ENCODE measurements around the gene MAP3K3. TPM values are rescaled to one million over a fixed set of nuclear protein-coding genes. Genes with fewer than 3 reads are reported as not detected.

Gene MAP3K3
- polyA plus RNA-seq, 1 donor, result 16.5 TPM

DNA sequence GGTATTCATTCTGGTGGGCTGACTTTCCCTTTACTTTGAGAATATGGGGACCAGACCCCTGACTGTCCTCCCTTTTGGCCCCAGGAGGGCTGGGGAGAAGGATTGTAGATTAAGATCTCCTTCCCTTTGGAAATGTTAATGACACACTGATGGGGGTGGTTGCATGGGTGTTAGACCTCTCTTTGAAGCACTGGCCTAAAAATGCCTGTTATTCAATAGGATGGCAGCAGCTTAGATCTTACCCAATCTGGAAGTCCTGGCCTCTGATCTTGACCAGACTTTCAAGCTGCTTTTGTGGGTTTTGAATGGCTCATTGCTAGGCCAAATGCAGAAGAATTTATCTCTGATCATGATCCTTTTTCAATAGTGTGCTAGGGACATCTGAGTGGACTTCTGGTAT is 25.7 kb downstream of the MAP3K3 start:
- H3K9me3 ChIP-seq (ENCODE audit: control insufficient read depth, low read depth, low read length), result no peaks in the 10 kb centered on the region
- peaks cover 20% of the 10 kb centered on the region for H3K36me3 ChIP-seq (ENCODE audit: control insufficient read depth, insufficient read depth, low read length)
- H3K27me3 ChIP-seq (ENCODE audit: control insufficient read depth, insufficient read depth, low read length), result no peaks in the 10 kb centered on the region
- H3K4me3 ChIP-seq (ENCODE audit: low read length), result no peak overlapping the region
- no peaks in the 10 kb centered on the region for H3K4me1 ChIP-seq (ENCODE audit: control insufficient read depth, insufficient read depth, low read length)
- no peak for DNase-seq
- H3K27ac ChIP-seq (ENCODE audit: low read length), result no peak overlapping the region

GRCh38 chr17:63649813-63650212 is 27.6 kb downstream of the MAP3K3 start:
- Histone ChIP-seq H3K4me3 (ENCODE audit: low read length) (no peak overlapping the region), H3K36me3 (ENCODE audit: control insufficient read depth, insufficient read depth, low read length) (peaks cover 20% of the 10 kb centered on the region), H3K4me1 (ENCODE audit: control insufficient read depth, insufficient read depth, low read length) (no peaks in the 10 kb centered on the region), H3K27ac (ENCODE audit: low read length) (no peak overlapping the region), H3K9me3 (ENCODE audit: control insufficient read depth, low read depth, low read length) (no peaks in the 10 kb centered on the region), H3K27me3 (ENCODE audit: control insufficient read depth, insufficient read depth, low read length) (no peaks in the 10 kb centered on the region)
- DNase-seq, result no peak
- no CpG with 5 or more reads among the region's 1 CpG for WGBS (ENCODE audit: insufficient coverage, low lambda C conversion rate)

DNA sequence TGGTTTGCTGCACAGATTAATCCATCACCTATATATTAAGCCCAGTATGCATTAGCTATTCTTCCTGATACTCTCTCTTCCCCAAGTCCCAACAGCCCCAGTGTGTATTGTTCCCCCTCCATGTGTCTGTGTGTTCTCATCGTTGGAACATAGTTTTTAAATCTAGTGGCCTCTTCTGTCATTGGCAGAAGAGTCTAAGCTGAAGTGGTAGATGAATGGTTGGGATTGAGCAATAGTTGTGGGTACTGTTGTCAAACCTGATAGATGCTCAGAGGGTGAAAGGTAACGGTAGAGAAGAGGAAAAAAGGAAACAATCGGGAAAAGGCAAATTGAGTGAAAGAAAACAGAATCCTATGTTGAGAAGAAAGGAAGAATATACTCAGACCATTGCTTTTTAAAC is 29.9 kb downstream of the MAP3K3 start:
- Histone ChIP-seq H3K4me3 (ENCODE audit: low read length) (no peak overlapping the region), H3K9me3 (ENCODE audit: control insufficient read depth, low read depth, low read length) (no peaks in the 10 kb centered on the region), H3K27me3 (ENCODE audit: control insufficient read depth, insufficient read depth, low read length) (no peaks in the 10 kb centered on the region), H3K36me3 (ENCODE audit: control insufficient read depth, insufficient read depth, low read length) (peaks cover 11% of the 10 kb centered on the region), H3K4me1 (ENCODE audit: control insufficient read depth, insufficient read depth, low read length) (no peaks in the 10 kb centered on the region), H3K27ac (ENCODE audit: low read length) (no peak overlapping the region)
- DNase-seq, result no peak
- WGBS (ENCODE audit: insufficient coverage, low lambda C conversion rate), result 100% methylated on average over 2 of the region's 3 CpGs

DNA sequence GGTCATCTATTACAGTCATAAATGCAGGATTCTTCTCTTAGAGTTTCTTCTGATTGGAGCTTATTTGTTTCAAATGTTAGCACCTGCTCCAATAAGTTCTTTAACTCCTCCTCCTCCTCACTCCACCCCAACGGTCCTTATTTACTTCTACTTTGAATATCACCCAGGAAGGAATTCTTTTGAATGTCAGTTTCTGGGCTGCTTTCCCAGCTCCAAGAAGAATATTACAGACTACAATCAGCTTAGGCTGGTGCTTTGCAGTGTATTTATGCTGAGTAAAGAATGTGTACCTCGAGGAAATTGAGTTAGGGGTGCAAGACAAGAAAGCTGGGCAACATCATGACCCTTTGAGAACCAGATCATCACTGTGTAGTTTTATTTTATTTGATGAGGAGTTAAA is 30.8 kb downstream of the MAP3K3 start:
- 80% methylated on average over 1 of the region's 2 CpGs for WGBS (ENCODE audit: insufficient coverage, low lambda C conversion rate)
- no peak overlapping the region for H3K4me3 ChIP-seq (ENCODE audit: low read length)
- H3K9me3 ChIP-seq (ENCODE audit: control insufficient read depth, low read depth, low read length), result no peaks in the 10 kb centered on the region
- no peaks in the 10 kb centered on the region for H3K4me1 ChIP-seq (ENCODE audit: control insufficient read depth, insufficient read depth, low read length)
- DNase-seq, result no peak
- H3K36me3 ChIP-seq (ENCODE audit: control insufficient read depth, insufficient read depth, low read length), result peaks cover 9% of the 10 kb centered on the region
- no peak overlapping the region for H3K27ac ChIP-seq (ENCODE audit: low read length)
- H3K27me3 ChIP-seq (ENCODE audit: control insufficient read depth, insufficient read depth, low read length), result no peaks in the 10 kb centered on the region

DNA sequence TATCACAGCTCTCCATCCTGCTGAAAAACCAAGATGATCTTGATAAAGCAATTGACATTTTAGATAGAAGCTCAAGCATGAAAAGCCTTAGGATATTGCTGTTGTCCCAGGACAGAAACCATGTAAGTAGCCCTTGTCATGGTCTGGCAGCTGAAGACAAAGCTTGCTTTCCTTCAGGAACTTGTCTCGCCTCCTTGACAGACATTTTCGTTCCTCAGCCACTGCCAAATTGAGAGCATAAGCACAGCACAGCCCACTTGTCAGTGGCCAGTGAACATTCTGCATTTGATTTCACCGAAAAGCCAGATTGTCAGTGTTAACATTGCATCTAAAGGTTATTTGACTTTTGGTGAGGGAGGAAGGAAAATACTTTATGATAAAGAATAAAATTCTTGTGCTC is 35.6 kb downstream of the MAP3K3 start:
- H3K9me3 ChIP-seq (ENCODE audit: control insufficient read depth, low read depth, low read length), result no peaks in the 10 kb centered on the region
- no peak overlapping the region for H3K27ac ChIP-seq (ENCODE audit: low read length)
- DNase-seq, result no peak
- peaks cover 19% of the 10 kb centered on the region for H3K36me3 ChIP-seq (ENCODE audit: control insufficient read depth, insufficient read depth, low read length)
- H3K4me1 ChIP-seq (ENCODE audit: control insufficient read depth, insufficient read depth, low read length), result no peaks in the 10 kb centered on the region
- H3K27me3 ChIP-seq (ENCODE audit: control insufficient read depth, insufficient read depth, low read length), result no peaks in the 10 kb centered on the region
- WGBS (ENCODE audit: insufficient coverage, low lambda C conversion rate), result 100% methylated on average over 1 of the region's 3 CpGs
- H3K4me3 ChIP-seq (ENCODE audit: low read length), result no peak overlapping the region

- H3K4me3 ChIP-seq (ENCODE audit: low read length), result no peak overlapping the region
- no peak overlapping the region for H3K27ac ChIP-seq (ENCODE audit: low read length)
- DNase-seq, result no peak
- no peaks in the 10 kb centered on the region for H3K9me3 ChIP-seq (ENCODE audit: control insufficient read depth, low read depth, low read length)
- H3K4me1 ChIP-seq (ENCODE audit: control insufficient read depth, insufficient read depth, low read length), result no peaks in the 10 kb centered on the region
- H3K27me3 ChIP-seq (ENCODE audit: control insufficient read depth, insufficient read depth, low read length), result no peaks in the 10 kb centered on the region
- WGBS (ENCODE audit: insufficient coverage, low lambda C conversion rate), result no CpG with 5 or more reads among the region's 1 CpG
- peaks cover 19% of the 10 kb centered on the region for H3K36me3 ChIP-seq (ENCODE audit: control insufficient read depth, insufficient read depth, low read length)
These were observed 36.1 kb downstream of the MAP3K3 start for GRCh38 chr17:63658366-63658765.

GRCh38 chr17:63659850-63660249 is 37.6 kb downstream of the MAP3K3 start:
- no peak overlapping the region for H3K4me3 ChIP-seq (ENCODE audit: low read length)
- H3K9me3 ChIP-seq (ENCODE audit: control insufficient read depth, low read depth, low read length), result no peaks in the 10 kb centered on the region
- no peaks in the 10 kb centered on the region for H3K27me3 ChIP-seq (ENCODE audit: control insufficient read depth, insufficient read depth, low read length)
- DNase-seq, result no peak
- WGBS (ENCODE audit: insufficient coverage, low lambda C conversion rate), result 100% methylated on average over 2 of the region's 3 CpGs
- H3K4me1 ChIP-seq (ENCODE audit: control insufficient read depth, insufficient read depth, low read length), result no peaks in the 10 kb centered on the region
- no peak overlapping the region for H3K27ac ChIP-seq (ENCODE audit: low read length)
- H3K36me3 ChIP-seq (ENCODE audit: control insufficient read depth, insufficient read depth, low read length), result peaks cover 19% of the 10 kb centered on the region

DNA sequence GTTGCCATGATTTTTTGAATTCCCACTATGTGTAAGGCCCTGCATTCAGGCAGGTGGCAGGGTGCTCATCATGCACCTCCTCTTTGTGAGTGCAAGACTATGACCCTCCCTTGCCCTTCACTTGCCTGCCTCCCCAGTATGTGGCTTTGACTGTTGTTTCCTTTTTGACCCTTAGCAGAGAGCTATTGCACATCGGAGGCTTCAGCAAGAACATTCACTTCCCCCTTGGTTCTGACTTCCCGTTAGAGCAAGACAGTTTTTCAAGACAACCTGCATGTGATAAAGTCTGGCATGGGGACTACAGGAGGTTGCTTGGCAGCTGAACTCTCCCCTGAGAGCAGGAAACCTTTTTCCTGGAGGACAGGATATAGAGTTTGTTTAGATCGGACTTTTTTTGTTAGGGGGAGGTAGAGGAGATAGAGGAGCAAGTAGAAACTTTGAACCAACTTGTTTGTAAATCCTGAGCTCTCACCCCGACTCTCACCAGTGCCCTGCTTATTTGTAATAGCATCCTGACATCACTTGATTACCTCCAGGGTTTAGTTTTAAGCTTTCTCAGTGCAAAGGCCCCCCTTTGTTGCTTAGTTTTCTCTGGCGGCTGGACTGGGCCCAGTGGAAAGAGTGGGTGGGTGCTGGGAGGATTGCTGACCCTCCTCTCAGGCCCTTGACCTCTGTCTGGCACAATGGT is 43.5 kb downstream of the MAP3K3 start:
- Histone ChIP-seq H3K4me1 (ENCODE audit: control insufficient read depth, insufficient read depth, low read length) (no peaks in the 10 kb centered on the region), H3K9me3 (ENCODE audit: control insufficient read depth, low read depth, low read length) (no peaks in the 10 kb centered on the region), H3K27me3 (ENCODE audit: control insufficient read depth, insufficient read depth, low read length) (no peaks in the 10 kb centered on the region), H3K4me3 (ENCODE audit: low read length) (no peak overlapping the region), H3K27ac (ENCODE audit: low read length) (no peak overlapping the region), H3K36me3 (ENCODE audit: control insufficient read depth, insufficient read depth, low read length) (peaks cover 38% of the 10 kb centered on the region)
- WGBS (ENCODE audit: insufficient coverage, low lambda C conversion rate), result 60% methylated on average over 1 of the region's 5 CpGs
- DNase-seq, result no peak

GRCh38 chr17:63672856-63673255 is 50.6 kb downstream of the MAP3K3 start:
- H3K27me3 ChIP-seq (ENCODE audit: control insufficient read depth, insufficient read depth, low read length), result no peaks in the 10 kb centered on the region
- DNase-seq, result no peak
- H3K9me3 ChIP-seq (ENCODE audit: control insufficient read depth, low read depth, low read length), result no peaks in the 10 kb centered on the region
- H3K4me1 ChIP-seq (ENCODE audit: control insufficient read depth, insufficient read depth, low read length), result peaks cover 9% of the 10 kb centered on the region
- H3K4me3 ChIP-seq (ENCODE audit: low read length), result no peak overlapping the region
- WGBS (ENCODE audit: insufficient coverage, low lambda C conversion rate), result no CpG with 5 or more reads among the region's 2 CpGs
- H3K36me3 ChIP-seq (ENCODE audit: control insufficient read depth, insufficient read depth, low read length), result peaks cover 20% of the 10 kb centered on the region
- no peak overlapping the region for H3K27ac ChIP-seq (ENCODE audit: low read length)

DNA sequence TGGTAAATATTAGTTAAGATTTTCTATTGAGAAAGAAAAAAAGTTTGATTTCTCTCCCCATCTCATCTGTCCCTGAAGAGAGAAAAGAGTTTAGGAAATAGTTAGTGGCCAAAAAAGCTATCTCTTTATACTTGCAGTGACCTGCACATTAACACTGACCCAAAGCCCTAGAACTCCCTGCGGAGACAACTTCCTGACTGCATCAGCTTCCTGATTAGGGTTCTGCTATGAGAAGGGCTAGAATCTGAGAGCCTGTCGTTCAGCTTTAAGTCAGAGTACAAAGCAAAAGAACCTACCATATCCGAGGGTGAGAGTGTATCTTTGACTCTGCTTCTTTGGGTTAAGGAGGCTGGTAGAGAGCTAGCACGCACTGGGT is 53.0 kb downstream of the MAP3K3 start:
- Histone ChIP-seq H3K27me3 (ENCODE audit: control insufficient read depth, insufficient read depth, low read length) (no peaks in the 10 kb centered on the region), H3K9me3 (ENCODE audit: control insufficient read depth, low read depth, low read length) (no peaks in the 10 kb centered on the region), H3K36me3 (ENCODE audit: control insufficient read depth, insufficient read depth, low read length) (peaks cover 5% of the 10 kb centered on the region), H3K27ac (ENCODE audit: low read length) (no peak overlapping the region), H3K4me1 (ENCODE audit: control insufficient read depth, insufficient read depth, low read length) (peaks cover 9% of the 10 kb centered on the region), H3K4me3 (ENCODE audit: low read length) (no peak overlapping the region)
- 50% methylated on average over 1 of the region's 4 CpGs for WGBS (ENCODE audit: insufficient coverage, low lambda C conversion rate)
- no peak for DNase-seq

Data from large intestine (tissue), 3 donors.